ENCODE measurements around the gene PTTG1IP2. TPM values are rescaled to one million over a fixed set of nuclear protein-coding genes. Genes with fewer than 3 reads are reported as not detected.

Gene PTTG1IP2
- total and polyA plus RNA-seq, 7 experiments from 2014 or later: not detected

GRCh38 chr7:90512821-90513254 is 43.4 kb downstream of the PTTG1IP2 start:
- no peak overlapping the region for H3K27ac Mint-ChIP-seq
- Histone ChIP-seq H3K27ac (ENCODE audit: low read depth, low read length) (no peak overlapping the region), H3K36me3 (ENCODE audit: control insufficient read depth in 2 of 3, insufficient read depth in 3 of 3, low read length in 3 of 3) (no peaks in the 10 kb centered on the region), H3K27me3 (ENCODE audit: control insufficient read depth in 2 of 2, insufficient read depth in 2 of 2, low read length in 2 of 2) (no peaks in the 10 kb centered on the region), H3K4me3 (ENCODE audit: low read length) (no peak overlapping the region), H3K9me3 (ENCODE audit: control insufficient read depth in 2 of 3, low read length in 3 of 3) (no peaks in the 10 kb centered on the region), H3K4me1 (ENCODE audit: control insufficient read depth in 2 of 2, insufficient read depth in 2 of 2, low read length in 2 of 2) (no peaks in the 10 kb centered on the region)
- no peak overlapping the region for H3K4me3 Mint-ChIP-seq
- H3K36me3 Mint-ChIP-seq: no peaks in the 10 kb centered on the region
- no peaks in the 10 kb centered on the region for H3K4me1 Mint-ChIP-seq
- peaks cover 0 to 6% (median 0%) of the 10 kb centered on the region in 5 donors for H3K27me3 Mint-ChIP-seq
- CTCF ChIA-PET: interaction anchor here (1.5 kb wide), 1 partner anchor 17 kb away, joined by 3 read pairs; no protein-coding TSS in a partner anchor
- POLR2A ChIA-PET: interaction anchor here (0.6 kb wide), 1 partner anchor 155 kb away, joined by 3 read pairs; no protein-coding TSS in a partner anchor
- DNase-seq (no peak), ATAC-seq (no peak)
- intact Hi-C loops (cut with micrococcal nuclease): no loop called here
- H3K9me3 Mint-ChIP-seq: no peaks in the 10 kb centered on the region

- ChIA-PET CTCF (no interaction called here), POLR2A (no interaction called here)
- H3K4me3 ChIP-seq (ENCODE audit: low read length): no peak overlapping the region
- intact Hi-C loops (cut with micrococcal nuclease): no loop called here
- Mint-ChIP-seq H3K4me1 (no peaks in the 10 kb centered on the region), H3K9me3 (no peaks in the 10 kb centered on the region), H3K27me3 (peaks cover 0 to 13% (median 4%) of the 10 kb centered on the region in 5 donors), H3K27ac (no peak overlapping the region), H3K36me3 (no peaks in the 10 kb centered on the region), H3K4me3 (no peak overlapping the region)
- H3K27me3 ChIP-seq (ENCODE audit: control insufficient read depth in 2 of 2, insufficient read depth in 2 of 2, low read length in 2 of 2): no peaks in the 10 kb centered on the region
- no peaks in the 10 kb centered on the region for H3K4me1 ChIP-seq (ENCODE audit: control insufficient read depth in 2 of 2, insufficient read depth in 2 of 2, low read length in 2 of 2)
- H3K9me3 ChIP-seq (ENCODE audit: control insufficient read depth in 2 of 3, low read length in 3 of 3): no peaks in the 10 kb centered on the region
- DNase-seq: no peak
- H3K36me3 ChIP-seq (ENCODE audit: control insufficient read depth in 2 of 3, insufficient read depth in 3 of 3, low read length in 3 of 3): no peaks in the 10 kb centered on the region
- no peak overlapping the region for H3K27ac ChIP-seq (ENCODE audit: low read depth, low read length)
- ATAC-seq: no peak
These were observed 46.8 kb downstream of the PTTG1IP2 start for GRCh38 chr7:90516257-90516656.

- H3K9me3 Mint-ChIP-seq: peaks cover 0 to 2% (median 0%) of the 10 kb centered on the region in 11 donors
- no peaks in the 10 kb centered on the region for H3K36me3 Mint-ChIP-seq
- Histone ChIP-seq H3K27ac (ENCODE audit: low read depth, low read length) (no peak overlapping the region), H3K36me3 (ENCODE audit: control insufficient read depth in 2 of 3, insufficient read depth in 3 of 3, low read length in 3 of 3) (no peaks in the 10 kb centered on the region), H3K4me1 (ENCODE audit: control insufficient read depth in 2 of 2, insufficient read depth in 2 of 2, low read length in 2 of 2) (no peaks in the 10 kb centered on the region), H3K9me3 (ENCODE audit: control insufficient read depth in 2 of 3, low read length in 3 of 3) (no peaks in the 10 kb centered on the region), H3K27me3 (ENCODE audit: control insufficient read depth in 2 of 2, insufficient read depth in 2 of 2, low read length in 2 of 2) (no peaks in the 10 kb centered on the region), H3K4me3 (ENCODE audit: low read length) (no peak overlapping the region)
- ATAC-seq (no peak), DNase-seq (no peak)
- H3K4me3 Mint-ChIP-seq: no peak overlapping the region
- H3K4me1 Mint-ChIP-seq: no peaks in the 10 kb centered on the region
- POLR2A ChIA-PET: no interaction called here
- H3K27ac Mint-ChIP-seq: no peak overlapping the region
- CTCF ChIA-PET: no interaction called here
- H3K27me3 Mint-ChIP-seq: peaks cover 0 to 11% (median 4%) of the 10 kb centered on the region in 5 donors
- intact Hi-C loops (cut with micrococcal nuclease): no loop called here
These were observed 49.2 kb downstream of the PTTG1IP2 start for GRCh38 chr7:90518630-90519029.

DNA sequence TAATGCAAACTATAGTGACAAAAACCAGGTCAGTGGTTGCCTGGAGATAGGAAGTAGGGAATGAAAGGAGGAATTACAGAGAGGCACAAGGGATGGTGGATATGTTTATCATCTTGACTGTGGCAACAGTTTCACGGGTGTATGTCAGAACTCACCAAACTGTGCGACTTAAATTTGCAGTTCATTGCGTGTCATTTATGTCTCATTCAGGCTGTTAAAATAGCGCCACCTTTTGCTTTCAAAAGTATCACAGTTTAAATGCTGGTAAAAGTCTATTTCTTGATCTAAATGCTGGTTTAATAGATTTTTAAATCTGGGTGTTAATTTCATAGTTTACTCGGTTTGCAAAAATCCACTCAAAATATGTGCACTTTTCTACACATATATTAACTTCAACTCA is 51.0 kb downstream of the PTTG1IP2 start:
- Mint-ChIP-seq H3K9me3 (peaks cover 0 to 5% (median 0%) of the 10 kb centered on the region in 11 donors), H3K36me3 (no peaks in the 10 kb centered on the region), H3K27ac (peak overlapping the region in 1 of 9 donors; percentile 48), H3K4me3 (no peak overlapping the region), H3K27me3 (peaks cover 0 to 11% (median 4%) of the 10 kb centered on the region in 5 donors), H3K4me1 (no peaks in the 10 kb centered on the region)
- Histone ChIP-seq H3K36me3 (ENCODE audit: control insufficient read depth in 2 of 3, insufficient read depth in 3 of 3, low read length in 3 of 3) (no peaks in the 10 kb centered on the region), H3K4me1 (ENCODE audit: control insufficient read depth in 2 of 2, insufficient read depth in 2 of 2, low read length in 2 of 2) (no peaks in the 10 kb centered on the region), H3K27me3 (ENCODE audit: control insufficient read depth in 2 of 2, insufficient read depth in 2 of 2, low read length in 2 of 2) (no peaks in the 10 kb centered on the region), H3K4me3 (ENCODE audit: low read length) (no peak overlapping the region), H3K27ac (ENCODE audit: low read depth, low read length) (no peak overlapping the region), H3K9me3 (ENCODE audit: control insufficient read depth in 2 of 3, low read length in 3 of 3) (no peaks in the 10 kb centered on the region)
- ATAC-seq (no peak), DNase-seq (no peak)
- POLR2A ChIA-PET: no interaction called here
- intact Hi-C loops (cut with micrococcal nuclease): no loop called here
- CTCF ChIA-PET: no interaction called here

GRCh38 chr7:90530263-90530662 is 60.8 kb downstream of the PTTG1IP2 start:
- ATAC-seq (peak; percentile 69), DNase-seq (no peak)
- intact Hi-C loops (cut with micrococcal nuclease): no loop called here
- H3K36me3 ChIP-seq (ENCODE audit: control insufficient read depth in 2 of 3, insufficient read depth in 3 of 3, low read length in 3 of 3): no peaks in the 10 kb centered on the region
- CTCF ChIA-PET: interaction anchor here (0.6 kb wide), 1 partner anchor 192 kb away, joined by 3 read pairs; no protein-coding TSS in a partner anchor
- H3K27ac Mint-ChIP-seq: no peak overlapping the region
- peaks cover 0 to 16% (median 12%) of the 10 kb centered on the region in 5 donors for H3K27me3 Mint-ChIP-seq
- no peaks in the 10 kb centered on the region for H3K4me1 ChIP-seq (ENCODE audit: control insufficient read depth in 2 of 2, insufficient read depth in 2 of 2, low read length in 2 of 2)
- H3K27ac ChIP-seq (ENCODE audit: low read depth, low read length): no peak overlapping the region
- no peaks in the 10 kb centered on the region for H3K4me1 Mint-ChIP-seq
- no peak overlapping the region for H3K4me3 ChIP-seq (ENCODE audit: low read length)
- H3K36me3 Mint-ChIP-seq: no peaks in the 10 kb centered on the region
- POLR2A ChIA-PET: no interaction called here
- no peaks in the 10 kb centered on the region for H3K27me3 ChIP-seq (ENCODE audit: control insufficient read depth in 2 of 2, insufficient read depth in 2 of 2, low read length in 2 of 2)
- H3K9me3 ChIP-seq (ENCODE audit: control insufficient read depth in 2 of 3, low read length in 3 of 3): no peaks in the 10 kb centered on the region
- H3K9me3 Mint-ChIP-seq: peaks cover 0 to 6% (median 0%) of the 10 kb centered on the region in 11 donors
- no peak overlapping the region for H3K4me3 Mint-ChIP-seq

- Mint-ChIP-seq H3K4me3 (no peak overlapping the region), H3K9me3 (peaks cover 0 to 3% (median 0%) of the 10 kb centered on the region in 11 donors), H3K27ac (no peak overlapping the region), H3K27me3 (peaks cover 0 to 22% (median 12%) of the 10 kb centered on the region in 5 donors), H3K4me1 (no peaks in the 10 kb centered on the region), H3K36me3 (no peaks in the 10 kb centered on the region)
- Histone ChIP-seq H3K27me3 (ENCODE audit: control insufficient read depth in 2 of 2, insufficient read depth in 2 of 2, low read length in 2 of 2) (no peaks in the 10 kb centered on the region), H3K4me3 (ENCODE audit: low read length) (no peak overlapping the region), H3K36me3 (ENCODE audit: control insufficient read depth in 2 of 3, insufficient read depth in 3 of 3, low read length in 3 of 3) (no peaks in the 10 kb centered on the region), H3K27ac (ENCODE audit: low read depth, low read length) (no peak overlapping the region), H3K4me1 (ENCODE audit: control insufficient read depth in 2 of 2, insufficient read depth in 2 of 2, low read length in 2 of 2) (no peaks in the 10 kb centered on the region), H3K9me3 (ENCODE audit: control insufficient read depth in 2 of 3, low read length in 3 of 3) (no peaks in the 10 kb centered on the region)
- intact Hi-C loops (cut with micrococcal nuclease): no loop called here
- no peak for ATAC-seq
- ChIA-PET POLR2A (no interaction called here), CTCF (no interaction called here)
- DNase-seq: no peak
These were observed 62.9 kb downstream of the PTTG1IP2 start for GRCh38 chr7:90532231-90532929.

- Mint-ChIP-seq H3K4me3 (no peak overlapping the region), H3K27me3 (peaks cover 2 to 30% (median 18%) of the 10 kb centered on the region in 5 donors), H3K9me3 (peaks cover 0 to 4% (median 0%) of the 10 kb centered on the region in 11 donors), H3K27ac (no peak overlapping the region), H3K36me3 (no peaks in the 10 kb centered on the region), H3K4me1 (no peaks in the 10 kb centered on the region)
- POLR2A ChIA-PET: no interaction called here
- Histone ChIP-seq H3K9me3 (ENCODE audit: control insufficient read depth in 2 of 3, low read length in 3 of 3) (no peaks in the 10 kb centered on the region), H3K4me1 (ENCODE audit: control insufficient read depth in 2 of 2, insufficient read depth in 2 of 2, low read length in 2 of 2) (no peaks in the 10 kb centered on the region), H3K27me3 (ENCODE audit: control insufficient read depth in 2 of 2, insufficient read depth in 2 of 2, low read length in 2 of 2) (no peaks in the 10 kb centered on the region), H3K4me3 (ENCODE audit: low read length) (no peak overlapping the region), H3K36me3 (ENCODE audit: control insufficient read depth in 2 of 3, insufficient read depth in 3 of 3, low read length in 3 of 3) (no peaks in the 10 kb centered on the region), H3K27ac (ENCODE audit: low read depth, low read length) (no peak overlapping the region)
- intact Hi-C loops (cut with micrococcal nuclease): no loop called here
- DNase-seq (no peak), ATAC-seq (peak; percentile 59)
- CTCF ChIA-PET: no interaction called here
These were observed 67.0 kb downstream of the PTTG1IP2 start for GRCh38 chr7:90536449-90536848.

All from naive thymus-derived CD4-positive, alpha-beta T cell (primary cell).